AG09319 (cell line): ENCODE measurements around the gene OR8G5.

Source experiments
- DNase-seq: peaks from one replicate; pipeline ENCODE4 v3.0.0-alpha.2; 2010; ENCODE audit warnings: low read depth; ENCODE audit errors: extremely low read depth
- TF ChIP-seq, protein P1 (sequence below): IDR thresholded peaks from 2 replicates; pipeline ENCODE4 v1.5.1; 2011; ENCODE audit warnings: low read depth, mild to moderate bottlenecking, inconsistent platforms, low read length, moderate library complexity

Gene OR8G5

GRCh38 chr11:124256076-124256475 lies at the start of gene OR8G5:
Gene OR8G5 (plus strand): TSS chr11:124256376. CDS start chr11:124264932, 8,556 bp downstream.
- TF ChIP-seq, protein P1, sequence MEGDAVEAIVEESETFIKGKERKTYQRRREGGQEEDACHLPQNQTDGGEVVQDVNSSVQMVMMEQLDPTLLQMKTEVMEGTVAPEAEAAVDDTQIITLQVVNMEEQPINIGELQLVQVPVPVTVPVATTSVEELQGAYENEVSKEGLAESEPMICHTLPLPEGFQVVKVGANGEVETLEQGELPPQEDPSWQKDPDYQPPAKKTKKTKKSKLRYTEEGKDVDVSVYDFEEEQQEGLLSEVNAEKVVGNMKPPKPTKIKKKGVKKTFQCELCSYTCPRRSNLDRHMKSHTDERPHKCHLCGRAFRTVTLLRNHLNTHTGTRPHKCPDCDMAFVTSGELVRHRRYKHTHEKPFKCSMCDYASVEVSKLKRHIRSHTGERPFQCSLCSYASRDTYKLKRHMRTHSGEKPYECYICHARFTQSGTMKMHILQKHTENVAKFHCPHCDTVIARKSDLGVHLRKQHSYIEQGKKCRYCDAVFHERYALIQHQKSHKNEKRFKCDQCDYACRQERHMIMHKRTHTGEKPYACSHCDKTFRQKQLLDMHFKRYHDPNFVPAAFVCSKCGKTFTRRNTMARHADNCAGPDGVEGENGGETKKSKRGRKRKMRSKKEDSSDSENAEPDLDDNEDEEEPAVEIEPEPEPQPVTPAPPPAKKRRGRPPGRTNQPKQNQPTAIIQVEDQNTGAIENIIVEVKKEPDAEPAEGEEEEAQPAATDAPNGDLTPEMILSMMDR, result no peak
- DNase-seq, result no peak

GRCh38 chr11:124207102-124207792 lies 48.9 kb upstream of the OR8G5 start:
- TF ChIP-seq, protein P1, result no peak
- no peak for DNase-seq

DNA sequence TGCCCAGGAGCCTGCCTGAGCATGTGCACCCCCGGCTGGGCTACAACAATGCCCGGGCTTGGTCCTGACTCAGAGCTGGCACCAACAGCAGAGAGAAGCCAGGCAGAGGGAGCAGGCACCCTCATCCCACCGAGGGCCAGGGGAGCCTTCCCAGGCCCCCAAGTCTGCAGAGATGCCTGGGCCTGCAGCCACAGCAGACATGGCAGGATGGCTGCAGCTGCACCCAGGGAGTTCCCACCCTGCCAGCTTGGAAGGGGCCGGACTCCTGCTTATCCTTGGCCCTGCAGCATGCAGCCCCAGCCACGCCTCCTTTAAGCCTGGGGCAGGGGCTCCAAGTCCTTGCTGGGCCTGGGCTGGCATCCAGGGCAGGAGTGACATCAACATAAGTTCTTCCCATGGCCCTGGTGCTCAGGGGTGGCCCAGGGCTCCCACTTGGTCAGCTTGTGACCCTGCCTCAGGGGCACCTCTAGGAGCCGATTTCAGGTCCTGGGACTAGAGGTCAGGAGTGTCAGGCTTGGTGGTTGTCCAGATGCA lies 46.3 kb upstream of the OR8G5 start:
- TF ChIP-seq, protein P1, result no peak
- no peak for DNase-seq

GRCh38 chr11:124210421-124210820 lies 45.8 kb upstream of the OR8G5 start:
- DNase-seq, result no peak
- TF ChIP-seq, protein P1, result no peak

DNA sequence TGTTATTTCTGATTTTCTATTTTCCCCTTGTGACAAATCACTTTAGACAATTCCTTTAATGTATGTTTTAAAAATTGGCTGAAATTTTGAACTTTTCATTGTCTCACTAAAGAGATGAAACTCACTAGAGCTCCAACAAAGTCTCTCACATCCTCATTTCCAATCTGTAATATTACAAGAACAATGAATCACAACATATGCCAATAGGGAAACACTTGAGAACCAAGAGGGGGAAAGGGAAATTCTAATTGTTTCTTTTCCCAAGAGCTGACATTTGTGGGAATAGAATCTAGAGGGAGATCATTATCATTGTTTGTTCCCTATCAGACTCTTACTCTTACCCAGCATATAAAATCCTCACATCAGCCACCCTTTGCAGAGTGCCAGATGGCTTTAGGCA lies 44.9 kb upstream of the OR8G5 start:
- TF ChIP-seq, protein P1, result no peak
- no peak for DNase-seq

DNA sequence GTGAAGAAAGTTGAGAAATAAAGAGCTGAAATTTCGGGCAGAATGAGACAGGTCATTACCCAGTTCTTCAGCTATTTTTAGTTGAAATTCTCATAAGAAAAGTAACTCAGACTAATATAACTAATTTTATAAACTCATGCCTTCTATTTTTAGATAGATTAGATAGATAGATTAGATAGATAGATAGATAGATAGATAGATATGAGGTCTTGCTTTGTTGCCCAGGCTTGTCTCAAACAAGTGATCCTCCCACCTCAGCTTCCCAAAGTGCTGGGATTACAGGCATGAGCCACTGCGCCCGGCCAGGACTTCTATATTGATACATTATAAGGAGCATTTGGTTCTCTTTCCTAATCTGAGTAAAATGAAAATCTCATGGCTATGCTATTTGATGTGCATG lies 42.1 kb upstream of the OR8G5 start:
- no peak for DNase-seq

GRCh38 chr11:124219126-124219525 lies 37.0 kb upstream of the OR8G5 start:
- no peak for DNase-seq
- TF ChIP-seq, protein P1, result no peak

More for the DNA sequence above, 42.1 kb upstream of the OR8G5 start:
- TF ChIP-seq, protein P1, result no peak
